ENCODE measurements around the gene NIPAL3. TPM values are rescaled to one million over a fixed set of nuclear protein-coding genes. Genes with fewer than 3 reads are reported as not detected.

The NIPAL3 gene
- total RNA-seq, 1 donor from 2014 or later: 13.1 TPM

- H3K27me3 Mint-ChIP-seq: no peaks in the 10 kb centered on the region
- TF ChIP-seq CTCF (IDR thresholded peaks at IDR 0.05; ENCODE audit: unreplicated experiment): no peak
- no peaks in the 10 kb centered on the region for H3K36me3 Mint-ChIP-seq (ENCODE audit: insufficient read depth)
- H3K9me3 Mint-ChIP-seq (ENCODE audit: low read depth): no peaks in the 10 kb centered on the region
- H3K4me3 Mint-ChIP-seq (ENCODE audit: low read depth): no peak overlapping the region
- H3K4me1 Mint-ChIP-seq (ENCODE audit: low read depth): peaks cover 17% of the 10 kb centered on the region
- peak overlapping the region; percentile 49 for H3K27ac Mint-ChIP-seq
- no peak for DNase-seq (ENCODE audit: low spot score, unreplicated experiment)
Measured at GRCh38 chr1:24475700-24476099, 60.1 kb downstream of the NIPAL3 start.

GRCh38 chr1:24476571-24476970 lies 61.0 kb downstream of the NIPAL3 start:
- Mint-ChIP-seq H3K27ac (no peak overlapping the region), H3K9me3 (ENCODE audit: low read depth) (no peaks in the 10 kb centered on the region), H3K36me3 (ENCODE audit: insufficient read depth) (no peaks in the 10 kb centered on the region), H3K4me3 (ENCODE audit: low read depth) (no peak overlapping the region), H3K27me3 (no peaks in the 10 kb centered on the region), H3K4me1 (ENCODE audit: low read depth) (peaks cover 22% of the 10 kb centered on the region)
- TF ChIP-seq CTCF (IDR thresholded peaks at IDR 0.05; ENCODE audit: unreplicated experiment): no peak
- DNase-seq (ENCODE audit: low spot score, unreplicated experiment): no peak

- H3K4me1 Mint-ChIP-seq (ENCODE audit: low read depth): peaks cover 18% of the 10 kb centered on the region
- H3K36me3 Mint-ChIP-seq (ENCODE audit: insufficient read depth): no peaks in the 10 kb centered on the region
- no peak for TF ChIP-seq CTCF (IDR thresholded peaks at IDR 0.05; ENCODE audit: unreplicated experiment)
- DNase-seq (ENCODE audit: low spot score, unreplicated experiment): no peak
- no peaks in the 10 kb centered on the region for H3K9me3 Mint-ChIP-seq (ENCODE audit: low read depth)
- H3K4me3 Mint-ChIP-seq (ENCODE audit: low read depth): no peak overlapping the region
- H3K27ac Mint-ChIP-seq: peak overlapping the region; percentile 15
- no peaks in the 10 kb centered on the region for H3K27me3 Mint-ChIP-seq
Measured at GRCh38 chr1:24477309-24477708, 61.7 kb downstream of the NIPAL3 start.

- no peak for TF ChIP-seq CTCF (IDR thresholded peaks at IDR 0.05; ENCODE audit: unreplicated experiment)
- DNase-seq (ENCODE audit: low spot score, unreplicated experiment): no peak
- H3K9me3 Mint-ChIP-seq (ENCODE audit: low read depth): no peaks in the 10 kb centered on the region
- peak overlapping the region; percentile 73 for H3K27ac Mint-ChIP-seq
- H3K4me1 Mint-ChIP-seq (ENCODE audit: low read depth): peaks cover 8% of the 10 kb centered on the region
- H3K4me3 Mint-ChIP-seq (ENCODE audit: low read depth): no peak overlapping the region
- H3K36me3 Mint-ChIP-seq (ENCODE audit: insufficient read depth): no peaks in the 10 kb centered on the region
- H3K27me3 Mint-ChIP-seq: no peaks in the 10 kb centered on the region
Measured at GRCh38 chr1:24481101-24481500, 65.5 kb downstream of the NIPAL3 start.

GRCh38 chr1:24481843-24482610 lies 66.4 kb downstream of the NIPAL3 start:
- no peak for DNase-seq (ENCODE audit: low spot score, unreplicated experiment)
- no peak overlapping the region for H3K4me3 Mint-ChIP-seq (ENCODE audit: low read depth)
- no peaks in the 10 kb centered on the region for H3K9me3 Mint-ChIP-seq (ENCODE audit: low read depth)
- H3K36me3 Mint-ChIP-seq (ENCODE audit: insufficient read depth): no peaks in the 10 kb centered on the region
- peaks cover 7% of the 10 kb centered on the region for H3K4me1 Mint-ChIP-seq (ENCODE audit: low read depth)
- H3K27ac Mint-ChIP-seq: peak overlapping the region; percentile 73
- no peaks in the 10 kb centered on the region for H3K27me3 Mint-ChIP-seq
- no peak for TF ChIP-seq CTCF (IDR thresholded peaks at IDR 0.05; ENCODE audit: unreplicated experiment)
